ENCODE results near the gene POLR3E.

- TF ChIP-seq CTCF (IDR thresholded peaks at IDR 0.05), result no peak
- TF ChIP-seq POLR2A (IDR thresholded peaks at IDR 0.05), result no peak
These were observed 72.1 kb downstream of the POLR3E start for GRCh38 chr16:22369221-22369811.

Measured in esophagus squamous epithelium (tissue), 4 donors.